Esophagus squamous epithelium (tissue), 4 donors: Measurements from ENCODE around the gene HOXC9.

Experiments
- CTCF ChIP-seq, 6 experiments: fragments of 450-650 bp in 4 of 6; fragments of 200-600 bp in 2 of 6; sonication (generic) in 2 of 6; IDR thresholded peaks; one replicate each; pipeline ENCODE4 v1.5.1; 2016 to 2019; ENCODE audit warnings: antibody characterized with exemption in 6 of 6, mild to moderate bottlenecking in 4 of 6, moderate library complexity in 4 of 6
- POLR2A ChIP-seq, 4 donors: fragments of 450-650 bp; IDR thresholded peaks; one replicate each; pipeline ENCODE4 v1.6.1; 2017; ENCODE audit warnings: antibody characterized with exemption in 4 of 4, mild to moderate bottlenecking in 4 of 4, moderate library complexity in 3 of 4

DNA sequence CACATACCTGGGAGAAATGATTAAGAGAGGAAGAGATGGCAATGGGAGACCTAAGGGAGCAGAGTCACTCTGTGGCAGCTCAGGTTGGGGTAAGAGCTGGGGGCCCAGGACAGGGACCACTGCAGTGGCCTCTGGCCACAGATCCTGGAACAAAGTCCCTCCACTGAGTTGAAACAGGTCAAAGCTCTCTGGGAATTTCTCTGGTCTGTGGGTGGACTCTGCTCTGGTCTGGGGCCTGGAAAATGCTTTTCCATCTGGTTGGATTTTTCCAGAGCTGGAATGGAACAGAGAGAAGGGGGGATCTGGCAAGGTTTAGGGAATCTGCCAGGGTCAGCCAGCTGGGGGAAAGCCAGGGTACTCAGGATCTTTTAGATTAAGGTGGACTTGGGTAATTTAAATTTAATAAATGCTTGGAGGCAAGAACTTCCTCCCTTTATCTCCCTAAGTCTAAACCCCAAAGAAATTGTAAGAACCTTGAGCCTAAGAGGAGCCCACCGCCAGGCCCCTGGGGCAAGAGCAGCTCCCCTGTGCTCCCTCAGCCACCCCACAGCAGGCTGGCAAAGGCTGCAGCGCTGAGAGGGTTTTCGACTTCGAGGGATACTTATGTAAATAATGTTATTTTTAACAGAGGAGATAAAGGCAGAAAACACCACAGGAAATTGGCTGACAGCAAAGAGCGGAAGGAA lies 11.3 kb upstream of the HOXC9 start:
- TF ChIP-seq POLR2A (IDR thresholded peaks at IDR 0.05) (no peak), CTCF (IDR thresholded peaks at IDR 0.05) (no peak)
